Stimulated activated naive CD4-positive, alpha-beta T cell treated with Interleukin-2 at 50 U/mL for 16 hours (primary cell): ENCODE results near the gene CD69.
"Not testable (repeated sequence)": the region's sequence is repeated elsewhere in the genome, so short reads cannot be mapped to it uniquely, and the experiment has no call there.

ENCODE experiments used
- DNase-seq: peaks from one replicate; lab custom pipeline; 2025; lab: John Stamatoyannopoulos, UW

The CD69 gene

DNA sequence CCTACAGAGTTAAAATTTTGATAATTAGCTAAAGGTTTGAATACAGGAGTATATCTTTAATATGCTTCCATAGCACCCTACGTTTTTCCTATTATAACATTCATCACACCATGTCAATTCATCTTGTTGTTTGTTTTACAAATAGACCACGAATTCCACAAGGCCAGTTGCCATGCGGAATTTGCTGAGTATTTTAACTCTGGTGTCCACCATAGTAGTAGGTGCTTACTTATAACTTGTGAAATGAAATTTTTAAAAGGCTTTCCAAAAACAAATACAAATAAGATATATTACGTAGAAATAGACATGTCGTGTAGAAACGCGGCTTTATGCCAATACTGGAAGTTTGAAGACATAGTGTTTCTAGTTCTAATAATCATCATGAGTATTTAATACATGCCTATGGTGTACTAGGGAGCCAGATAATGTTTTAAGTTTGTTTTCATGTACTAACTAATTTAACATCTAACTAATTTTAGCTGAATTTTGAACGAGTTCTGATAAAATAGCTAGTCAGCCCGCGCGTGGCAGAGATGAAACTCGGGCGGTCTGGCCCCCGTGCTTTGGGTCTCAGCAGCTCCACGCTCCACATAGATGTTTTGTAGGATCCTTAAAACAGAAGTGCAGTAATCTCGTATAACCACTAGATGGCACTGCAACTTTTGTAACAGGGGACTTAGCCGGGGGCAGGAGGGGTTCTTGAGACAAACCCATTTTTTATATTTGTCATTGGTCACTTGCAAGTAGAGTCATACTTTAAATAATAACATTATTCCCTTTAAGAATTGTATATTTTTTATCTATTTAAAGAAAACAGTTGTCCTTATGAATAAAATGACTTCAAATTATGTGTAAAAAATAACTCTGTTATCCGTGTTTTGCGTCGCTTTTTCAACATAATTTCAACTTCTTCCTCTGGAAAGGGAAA is 10.2 kb downstream of the CD69 start:
- DNase-seq = no peak

DNA sequence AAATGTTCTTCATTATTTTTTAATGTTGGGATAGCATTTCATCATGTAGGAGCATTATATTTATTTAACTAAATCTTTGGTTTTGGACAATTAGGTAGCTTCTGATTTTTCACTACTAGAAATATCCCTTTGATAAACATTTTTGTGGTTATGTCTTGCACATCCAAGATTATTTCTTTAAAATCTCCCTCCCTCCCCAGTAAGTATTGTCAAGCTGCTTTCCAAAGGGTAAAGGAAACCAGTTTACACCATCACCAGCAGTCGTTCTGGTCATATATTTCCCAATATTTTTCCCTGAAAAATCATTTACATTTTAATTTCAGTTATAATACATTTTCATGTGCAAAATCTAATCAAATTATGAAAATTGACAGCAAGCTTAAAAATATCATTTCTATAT is 11.1 kb downstream of the CD69 start:
- no peak for DNase-seq

DNA sequence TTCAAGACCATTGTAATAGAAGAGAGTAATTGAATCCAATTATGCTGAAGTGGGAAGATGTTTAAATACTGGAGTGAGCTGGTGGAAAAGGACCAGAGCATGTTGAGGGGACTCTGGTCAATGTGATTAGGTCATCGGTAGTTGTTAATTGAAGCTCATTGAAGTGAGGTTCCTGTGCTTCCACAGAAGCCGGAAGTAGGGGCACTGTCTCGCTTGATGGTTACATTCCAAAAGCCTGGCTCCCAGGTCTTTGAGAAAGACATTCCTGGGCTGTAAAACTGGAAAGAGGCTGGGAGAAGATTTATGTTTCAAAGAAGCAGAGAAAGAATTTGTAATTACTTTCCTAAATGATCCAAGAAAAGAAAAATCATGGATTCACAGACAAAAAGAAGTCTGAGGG is 15.5 kb downstream of the CD69 start:
- DNase-seq = no peak

GRCh38 chr12:9742661-9743060 is 18.0 kb downstream of the CD69 start:
- no peak for DNase-seq

DNA sequence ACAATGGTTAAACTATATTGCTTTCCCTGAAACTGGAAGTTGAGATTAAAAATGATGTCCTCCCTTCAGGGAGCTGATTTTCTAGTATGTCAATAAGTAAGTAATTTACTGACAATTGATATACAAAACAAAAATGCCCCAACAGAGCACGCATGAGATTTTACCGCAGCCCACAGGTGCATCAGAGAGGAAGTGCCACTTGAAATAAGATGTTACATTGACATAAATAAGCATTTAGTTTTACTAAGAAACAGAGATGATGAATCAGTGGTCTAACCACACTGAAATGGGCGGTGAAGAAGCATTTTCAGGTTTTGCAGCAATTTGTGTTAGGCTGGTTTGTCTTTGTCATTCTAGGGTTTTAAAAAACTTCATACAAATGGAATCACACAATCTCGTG is 19.0 kb downstream of the CD69 start:
- peak; percentile 71 for DNase-seq

DNA sequence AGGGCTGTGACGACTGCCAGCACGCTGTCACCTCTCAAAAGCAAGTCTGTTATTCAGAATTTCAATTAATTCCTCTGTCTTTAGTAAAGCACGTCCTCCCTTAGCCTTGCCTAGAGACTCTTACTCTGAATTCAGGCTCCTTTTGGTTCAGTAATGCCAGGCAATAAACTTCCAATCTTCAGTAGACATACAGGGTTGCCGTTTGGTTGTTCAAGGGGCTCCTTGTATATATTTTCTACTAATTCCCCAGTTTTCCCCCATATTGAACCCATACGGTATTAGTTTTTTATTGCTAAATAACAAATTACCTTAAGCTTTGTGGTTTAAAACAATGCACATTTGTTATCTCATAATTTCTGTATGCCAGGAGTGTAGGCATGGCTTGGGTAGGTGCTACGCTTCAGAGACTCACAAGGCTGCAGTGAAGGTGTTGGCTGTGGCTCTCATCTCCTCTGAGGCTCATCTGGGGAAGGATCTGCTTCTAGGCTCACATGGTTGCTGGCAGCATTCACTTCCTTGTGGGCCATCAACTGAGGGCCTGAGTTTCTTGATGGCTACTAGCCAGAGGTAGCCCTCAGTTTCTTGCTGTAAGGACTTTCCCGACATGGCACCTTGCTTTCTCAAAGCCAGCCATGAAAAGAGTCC is 20.5 kb downstream of the CD69 start:
- no peak for DNase-seq

- not testable (repeated sequence) for DNase-seq
These were observed 21.1 kb downstream of the CD69 start for GRCh38 chr12:9739404-9740105.

DNA sequence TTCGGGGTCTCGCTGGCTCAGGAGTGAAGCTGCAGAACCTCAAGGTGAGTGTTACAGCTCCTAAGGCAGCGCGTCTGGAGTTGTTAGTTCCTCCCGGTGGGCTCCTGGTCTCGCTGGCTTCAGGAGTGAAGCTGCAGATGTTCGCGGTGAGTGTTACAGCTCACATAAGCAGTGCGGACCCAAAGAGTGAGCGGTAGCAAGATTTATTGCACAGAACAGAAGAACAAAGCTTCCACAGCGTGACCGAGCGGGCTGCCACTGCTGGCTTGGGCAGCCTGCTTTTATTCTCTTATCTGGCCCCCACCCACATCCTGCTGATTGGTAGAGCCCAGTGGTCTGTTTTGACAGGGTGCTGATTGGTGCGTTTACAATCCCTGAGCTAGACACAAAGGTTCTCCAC is 21.8 kb downstream of the CD69 start:
- DNase-seq = not testable (repeated sequence)

DNA sequence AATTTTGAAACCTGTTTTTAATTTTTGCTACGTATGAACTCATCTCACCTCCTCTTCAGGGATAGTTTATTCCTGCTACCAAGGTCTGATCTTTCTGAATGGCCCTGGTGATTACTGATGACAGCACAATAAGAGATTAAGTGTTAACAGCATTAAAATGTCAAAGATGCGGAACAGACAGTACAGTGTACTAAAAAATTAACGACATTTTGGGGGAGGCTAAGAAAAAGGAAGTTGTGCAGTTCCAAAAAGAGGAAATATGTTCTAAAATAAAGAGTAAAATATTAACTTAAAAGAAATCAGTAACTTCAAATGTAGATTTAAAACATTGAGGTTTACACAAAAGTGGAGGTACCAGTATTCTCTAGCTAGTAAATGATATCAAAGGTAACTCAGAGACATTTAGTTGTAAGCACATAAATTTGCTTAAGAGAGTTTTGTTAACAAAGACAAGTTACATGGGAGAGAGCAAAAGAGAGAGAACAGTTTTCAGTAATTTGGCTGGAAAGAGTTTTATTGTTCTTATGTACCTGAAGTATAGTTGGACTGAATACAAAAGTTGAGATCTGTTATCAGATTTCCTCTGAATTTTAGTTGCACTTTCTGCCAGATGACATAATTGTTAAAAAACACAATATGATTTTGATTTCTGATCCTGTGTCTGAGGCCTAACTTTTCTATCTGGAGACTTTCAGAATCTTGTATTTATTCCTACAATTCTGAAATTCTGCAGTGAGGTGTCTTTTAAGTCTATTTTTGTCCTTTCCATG is 23.6 kb downstream of the CD69 start:
- no peak for DNase-seq

- no peak for DNase-seq
These were observed 25.1 kb downstream of the CD69 start for GRCh38 chr12:9735601-9736000.

- DNase-seq = no peak
These were observed 27.7 kb downstream of the CD69 start, which contains the start of gene CLECL1 for GRCh38 chr12:9732921-9733461. CLECL1 (minus strand) TSS chr12:9733097.

DNA sequence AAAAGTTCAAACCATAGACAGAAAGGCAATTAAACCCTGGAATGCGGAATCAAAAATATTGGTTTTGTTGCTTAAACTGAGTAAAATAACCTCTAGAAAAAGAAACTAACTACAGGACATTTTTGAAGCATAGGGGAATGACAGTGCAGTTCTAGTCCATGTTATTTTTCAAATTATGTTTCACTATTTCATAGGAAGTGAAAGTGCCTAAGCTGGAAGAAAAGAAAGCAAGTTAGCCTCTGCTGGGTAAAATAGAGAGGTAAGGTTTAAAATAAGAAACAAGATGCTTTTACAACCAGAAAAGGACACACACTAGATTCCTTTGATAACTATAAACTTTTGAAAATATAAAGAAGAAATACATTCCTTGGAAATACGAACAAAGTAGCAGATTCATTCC is 28.9 kb downstream of the CD69 start:
- DNase-seq = no peak

GRCh38 chr12:9731393-9731792 is 29.3 kb downstream of the CD69 start:
- no peak for DNase-seq

GRCh38 chr12:9730591-9730990 is 30.1 kb downstream of the CD69 start:
- DNase-seq = no peak

DNA sequence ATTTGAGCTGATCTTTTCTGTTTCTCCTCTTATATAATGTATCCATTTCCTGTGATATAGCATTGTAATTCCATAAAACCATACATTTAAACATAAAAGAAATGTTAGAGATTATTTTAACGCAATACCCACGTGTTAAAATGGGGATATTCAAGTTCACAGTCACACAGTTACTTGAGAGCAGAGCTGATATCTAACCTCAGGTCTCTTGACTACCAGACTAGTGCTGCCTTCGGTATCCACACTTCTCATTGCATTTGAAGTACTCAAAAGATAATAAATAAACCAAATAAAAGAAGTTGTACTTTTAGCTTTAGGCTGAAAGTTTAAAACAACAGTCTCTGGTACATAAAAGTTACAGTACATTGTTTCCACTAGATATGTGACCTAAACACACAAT is 30.7 kb downstream of the CD69 start:
- DNase-seq = no peak

- DNase-seq = no peak
These were observed 31.6 kb downstream of the CD69 start for GRCh38 chr12:9729082-9729481.

GRCh38 chr12:9727813-9728212 is 32.9 kb downstream of the CD69 start:
- no peak for DNase-seq

DNA sequence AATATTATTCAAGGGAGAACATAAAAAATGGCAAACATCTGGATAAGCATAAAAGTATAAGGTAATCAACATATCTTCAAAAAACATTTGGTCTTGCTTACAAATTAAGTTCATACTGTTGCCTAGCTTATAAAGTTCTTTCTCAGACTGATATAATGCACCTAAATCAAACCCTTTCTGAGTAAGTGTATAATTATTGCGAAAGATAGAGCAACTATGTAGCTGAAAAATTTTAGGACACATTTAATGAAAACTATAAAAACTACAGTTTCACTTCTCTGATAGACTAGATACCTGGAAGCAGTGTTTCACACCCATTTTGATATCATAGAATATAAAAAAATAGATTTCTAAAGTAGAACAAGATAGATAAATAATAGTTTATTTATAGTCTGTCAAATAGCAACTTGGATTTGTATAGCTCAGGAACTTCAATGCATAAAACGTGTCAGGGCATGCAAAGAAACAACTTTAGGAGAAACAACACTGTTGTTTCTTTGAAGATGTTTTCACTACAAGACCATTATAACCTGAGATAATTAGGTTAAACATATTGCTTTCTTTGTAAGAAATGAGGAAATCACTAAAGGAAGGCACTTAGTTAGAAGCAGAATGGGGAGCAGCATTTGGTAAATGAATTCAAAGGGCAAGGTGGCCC is 35.4 kb downstream of the CD69 start:
- DNase-seq = no peak

- no peak for DNase-seq
These were observed 36.7 kb downstream of the CD69 start for GRCh38 chr12:9724023-9724422.

GRCh38 chr12:9721394-9722092 is 39.2 kb downstream of the CD69 start:
- no peak for DNase-seq

GRCh38 chr12:9719790-9720189 is 40.9 kb downstream of the CD69 start:
- no peak for DNase-seq
